Mammary epithelial cell (primary cell): ENCODE data around the gene NODAL.

Experiments used
- EZH2 ChIP-seq: IDR thresholded peaks from 2 replicates; pipeline ENCODE4 v1.6.1; 2012; ENCODE audit warnings: low read length, inconsistent platforms, borderline replicate concordance
- TF ChIP-seq, protein P1 (sequence below), 2 donors: IDR thresholded peaks in 1 of 2; conservative IDR thresholded peaks in 1 of 2; 2 replicates each; pipeline ENCODE4 v1.5.1; 2011 to 2012; ENCODE audit warnings: inconsistent platforms in 2 of 2, low read length in 2 of 2, mild to moderate bottlenecking in 2 of 2, control low read depth in 1 of 2, low read depth in 1 of 2; ENCODE audit not compliant: insufficient read depth in 1 of 2; ENCODE audit errors: extremely low read depth in 1 of 2

DNA sequence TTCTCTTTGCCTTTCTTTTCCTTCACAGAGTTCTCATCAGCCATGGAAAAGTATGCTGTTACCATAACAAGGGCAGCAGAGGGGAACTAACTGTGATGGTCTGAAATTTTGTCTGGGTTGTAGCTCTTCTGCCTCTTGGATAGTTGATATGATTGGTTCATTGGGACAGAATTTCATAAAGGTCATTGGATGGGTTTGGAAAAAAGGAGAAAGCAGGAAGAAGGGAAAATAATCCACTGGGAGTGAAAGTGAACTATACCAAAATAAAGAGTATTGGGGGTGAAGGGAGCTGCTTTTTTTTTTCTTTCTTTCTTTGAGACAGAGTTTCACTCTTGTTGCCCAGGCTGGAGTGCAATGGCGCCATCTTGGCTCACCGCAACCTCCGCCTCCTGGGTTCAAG lies 31.7 kb downstream of the NODAL start:
- TF ChIP-seq, protein P1, sequence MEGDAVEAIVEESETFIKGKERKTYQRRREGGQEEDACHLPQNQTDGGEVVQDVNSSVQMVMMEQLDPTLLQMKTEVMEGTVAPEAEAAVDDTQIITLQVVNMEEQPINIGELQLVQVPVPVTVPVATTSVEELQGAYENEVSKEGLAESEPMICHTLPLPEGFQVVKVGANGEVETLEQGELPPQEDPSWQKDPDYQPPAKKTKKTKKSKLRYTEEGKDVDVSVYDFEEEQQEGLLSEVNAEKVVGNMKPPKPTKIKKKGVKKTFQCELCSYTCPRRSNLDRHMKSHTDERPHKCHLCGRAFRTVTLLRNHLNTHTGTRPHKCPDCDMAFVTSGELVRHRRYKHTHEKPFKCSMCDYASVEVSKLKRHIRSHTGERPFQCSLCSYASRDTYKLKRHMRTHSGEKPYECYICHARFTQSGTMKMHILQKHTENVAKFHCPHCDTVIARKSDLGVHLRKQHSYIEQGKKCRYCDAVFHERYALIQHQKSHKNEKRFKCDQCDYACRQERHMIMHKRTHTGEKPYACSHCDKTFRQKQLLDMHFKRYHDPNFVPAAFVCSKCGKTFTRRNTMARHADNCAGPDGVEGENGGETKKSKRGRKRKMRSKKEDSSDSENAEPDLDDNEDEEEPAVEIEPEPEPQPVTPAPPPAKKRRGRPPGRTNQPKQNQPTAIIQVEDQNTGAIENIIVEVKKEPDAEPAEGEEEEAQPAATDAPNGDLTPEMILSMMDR (conservative IDR thresholded peaks at IDR 0.05 in 1 of 2, IDR thresholded peaks at IDR 0.05 in 1 of 2; ENCODE audit: extremely low read depth in 1 of 2, insufficient read depth in 1 of 2, low read depth in 1 of 2, low read length in 2 of 2): no peak
- no peak for TF ChIP-seq EZH2
